Loucy (cell line): ENCODE measurements around the gene CHL1.

Experiments used
- CTCF ChIP-seq: fragments of 200-600 bp; sonication (generic); conservative IDR thresholded peaks from 2 replicates; pipeline ENCODE4 v1.5.1; 2014; ENCODE audit warnings: mild to moderate bottlenecking, antibody characterized with exemption, low read length
- EZH2phosphoT487 ChIP-seq: fragments of 200-600 bp; IDR thresholded peaks from 2 replicates; pipeline ENCODE4 v1.6.1; 2018; ENCODE audit warnings: antibody characterized with exemption, mild to moderate bottlenecking, moderate library complexity, borderline replicate concordance

GRCh38 chr3:332701-333100 is 136.1 kb downstream of the CHL1 start:
- no peak for TF ChIP-seq CTCF
- TF ChIP-seq EZH2phosphoT487 = no peak
